GM12878 (cell line): ENCODE data around the gene RIMBP2. TPM values are rescaled to one million over a fixed set of nuclear protein-coding genes. Genes with fewer than 3 reads are reported as not detected.

ENCODE experiments used
- ATAC-seq: fragments of 200-7000 bp; cut with Tn5 transposase; 3 replicates; pipeline ENCODE4 v1.9.1; 2020; ENCODE audit warnings: mild to moderate bottlenecking, moderate library complexity
- BruUV-seq: library from RNA; stranded (reverse); fragments of 400-500 nt; replicated peaks from 2 replicates; lab custom pipeline; 2021; lab: Mats Ljungman, UMichigan
- CTCF ChIA-PET: fragments of 300-600 bp; sonication (Branson Sonifier 250); formaldehyde crosslinking; extraction: SDS; loops from one replicate; lab custom pipeline; 2021; ENCODE audit warnings: inconsistent platforms; lab: Yijun Ruan, JAX
- POLR2A ChIA-PET: fragments of 350-600 bp; formaldehyde crosslinking; extraction: SDS; loops from one replicate; lab custom pipeline; 2021; ENCODE audit warnings: inconsistent platforms; lab: Charles Lee
- RAD21 ChIA-PET: fragments of 300-600 bp; sonication (Branson Sonifier 250); formaldehyde crosslinking; loops from one replicate; lab custom pipeline; 2023; ENCODE audit warnings: antibody characterized with exemption; ENCODE audit not compliant: unreplicated experiment; lab: Charles Lee
- SMC1A ChIA-PET: fragments of 300-600 bp; sonication (Branson Sonifier 250); formaldehyde crosslinking; loops from one replicate; lab custom pipeline; 2023; ENCODE audit not compliant: unreplicated experiment, uncharacterized antibody; lab: Charles Lee
- DNase-seq: peaks from one replicate; pipeline ENCODE4 v3.0.0-alpha.2; 2011; ENCODE audit warnings: low read depth, low spot score
- FAIRE-seq: peaks from 3 replicates; lab custom pipeline; 2011; peaks lifted over from hg19 to GRCh38; lab: Jason Lieb, UNC
- H2AFZ ChIP-seq: 2 replicates; pipeline ENCODE4 v1.6.0; 2011; ENCODE audit warnings: low read depth, low read length, control low read depth; ENCODE audit not compliant: control insufficient read depth
- H3K27ac ChIP-seq: 2 replicates; pipeline ENCODE4 v1.5.1; 2011; ENCODE audit warnings: control low read depth; ENCODE audit not compliant: control insufficient read depth, insufficient read depth
- H3K27me3 ChIP-seq, 2 experiments: replicated peaks in 1 of 2; 2 replicates each; pipeline versions ENCODE4 v1.6.0 to v1.6.1; 2011; ENCODE audit warnings: low read length in 1 of 2; ENCODE audit not compliant: control insufficient read depth in 2 of 2, insufficient read depth in 2 of 2
- H3K36me3 ChIP-seq, 2 experiments: 2 replicates each; pipeline ENCODE4 v1.5.1; 2011; ENCODE audit warnings: low read length in 1 of 2; ENCODE audit not compliant: control insufficient read depth in 2 of 2, insufficient read depth in 2 of 2
- H3K4me1 ChIP-seq: 2 replicates; pipeline ENCODE4 v1.6.1; 2011; ENCODE audit warnings: mild to moderate bottlenecking, low read length, moderate library complexity, mixed read lengths; ENCODE audit not compliant: control insufficient read depth, insufficient read depth
- H3K4me2 ChIP-seq: 2 replicates; pipeline ENCODE4 v1.6.0; 2011; ENCODE audit warnings: control low read depth; ENCODE audit not compliant: control insufficient read depth, insufficient read depth
- H3K4me3 ChIP-seq: fragments of 200-600 bp; sonication (generic); 2 replicates; pipeline ENCODE4 v1.5.1; 2016
- H3K79me2 ChIP-seq: 2 replicates; pipeline ENCODE4 v1.6.0; 2011; ENCODE audit warnings: low read length; ENCODE audit not compliant: control insufficient read depth, insufficient read depth
- H3K9ac ChIP-seq: 2 replicates; pipeline ENCODE4 v1.8.0; 2011; ENCODE audit warnings: low read length, control low read depth, mixed read lengths; ENCODE audit not compliant: control insufficient read depth, insufficient read depth
- H3K9me3 ChIP-seq: replicated peaks from 3 replicates; pipeline ENCODE4 v1.5.1; 2011; ENCODE audit warnings: mild to moderate bottlenecking, low read length; ENCODE audit not compliant: control insufficient read depth, insufficient read depth
- H4K20me1 ChIP-seq: 2 replicates; pipeline ENCODE4 v1.6.0; 2011; ENCODE audit not compliant: control insufficient read depth, insufficient read depth
- JUND ChIP-seq: IDR thresholded peaks from 2 replicates; pipeline ENCODE4 v1.6.1; 2012; ENCODE audit warnings: low read depth, mild to moderate bottlenecking, low read length, improper control_type of control experiment, moderate library complexity
- MTA2 ChIP-seq: fragments of 450-650 bp; IDR thresholded peaks from 2 replicates; pipeline ENCODE4 v1.6.1; 2016; ENCODE audit warnings: low read depth, mild to moderate bottlenecking, moderate library complexity
- MYC ChIP-seq: IDR thresholded peaks from 2 replicates; pipeline ENCODE4 v1.6.1; 2011; ENCODE audit warnings: mild to moderate bottlenecking, low read length, moderate library complexity, inconsistent platforms; ENCODE audit not compliant: insufficient read depth, insufficient replicate concordance, insufficient read length, severe bottlenecking
- NRF1 ChIP-seq: conservative IDR thresholded peaks from 2 replicates; pipeline ENCODE4 v1.6.1; 2011; ENCODE audit warnings: mild to moderate bottlenecking, low read depth, low read length, improper control_type of control experiment
- RB1 ChIP-seq: fragments of 450-650 bp; formaldehyde crosslinking; IDR thresholded peaks from 2 replicates; pipeline ENCODE4 v1.6.1; 2017; ENCODE audit warnings: mild to moderate bottlenecking, borderline replicate concordance
- RELA ChIP-seq: fragments of 450-650 bp; IDR thresholded peaks from 2 replicates; pipeline ENCODE4 v1.8.0; 2014; ENCODE audit warnings: borderline replicate concordance; ENCODE audit not compliant: partially characterized antibody
- SREBF1 ChIP-seq: IDR thresholded peaks from 2 replicates; pipeline ENCODE4 v1.6.1; 2012; ENCODE audit warnings: mild to moderate bottlenecking, low read length
- SRF ChIP-seq, 2 experiments: IDR thresholded peaks; 2 replicates each; pipeline ENCODE4 v1.6.1; 2011; ENCODE audit warnings: low read depth in 2 of 2, low read length in 2 of 2, mild to moderate bottlenecking in 1 of 2, moderate library complexity in 1 of 2
- TCF3 ChIP-seq: IDR thresholded peaks from 2 replicates; pipeline ENCODE4 v1.6.1; 2012; ENCODE audit warnings: low read depth, mild to moderate bottlenecking, low read length, borderline replicate concordance; ENCODE audit not compliant: insufficient read depth
- WGBS: methylation state at CpG from one replicate; pipeline ENCODE4 v1.1.6; 2016; ENCODE audit warnings: low lambda C conversion rate; ENCODE audit not compliant: insufficient replicate concordance, insufficient coverage; ENCODE audit errors: missing lambda C conversion rate; 5-methylcytosine and 5-hydroxymethylcytosine counted together
- in situ Hi-C: fragments of 300-500 bp; cut with MboI; formaldehyde crosslinking; loops from 9 replicates; pipeline ENCODE4 v1.14.3; 2018; ENCODE audit warnings: mixed read lengths
- intact Hi-C: fragments of 100-400 bp; cut with micrococcal nuclease; formaldehyde crosslinking; loops from one replicate; pipeline ENCODE4 v1.14.2; 2022; ENCODE audit not compliant: unreplicated experiment
- polyA plus RNA-seq, 11 experiments: library from polyadenylated mRNA; depleted of rRNA in 4 of 11; unstranded in 6 of 11; stranded (reverse) in 5 of 11; fragments of >200 nt; fragmentation: Nextera tagmentation in 4 of 11; fragmentation: Illumina TruSeq in 1 of 11; extraction: Ambion mirVana in 4 of 11; extraction: Trizol in 1 of 11; gene quantifications; 1 replicate in 1 of 11; 2 replicates in 10 of 11; pipeline versions ENCODE4 v1.2.1 to v1.2.3, GENCODE V29; 2011 to 2016; ENCODE audit warnings: inconsistent platforms in 2 of 11, missing spikeins in 2 of 11, low read depth in 1 of 11
- total RNA-seq, 4 experiments: library from RNA; depleted of rRNA in 3 of 4; stranded (reverse); fragments of >200 nt in 3 of 4; fragmentation: Illumina TruSeq in 1 of 4; extraction: Trizol in 1 of 4; gene quantifications; 2 replicates each; pipeline versions ENCODE4 v1.2.1 to v1.2.3, GENCODE V29; 2013 to 2021
- TF ChIP-seq, protein P1 (sequence below): IDR thresholded peaks from 2 replicates; pipeline ENCODE4 v1.6.1; 2011; ENCODE audit warnings: low read depth, mild to moderate bottlenecking, low read length, moderate library complexity, borderline replicate concordance; ENCODE audit errors: extremely low read depth
- TF ChIP-seq, protein P2 (sequence below), 3 experiments: IDR thresholded peaks in 2 of 3; conservative IDR thresholded peaks in 1 of 3; 2 replicates each; pipeline ENCODE4 v1.5.1; 2011; ENCODE audit warnings: low read depth in 3 of 3, low read length in 3 of 3, mild to moderate bottlenecking in 3 of 3, control low read depth in 2 of 3, moderate library complexity in 2 of 3, inconsistent platforms in 1 of 3, mixed read lengths in 1 of 3; ENCODE audit not compliant: control insufficient read depth in 2 of 3, insufficient read depth in 1 of 3; ENCODE audit errors: extremely low read depth in 1 of 3
- TF ChIP-seq, protein P3 (sequence below): fragments of 150-350 bp; IDR thresholded peaks from 2 replicates; pipeline ENCODE4 v1.6.1; 2016; ENCODE audit warnings: low read depth, low read length
- TF ChIP-seq, protein P4 (sequence below): fragments of 450-650 bp; IDR thresholded peaks from 2 replicates; pipeline ENCODE4 v1.6.1; 2017; ENCODE audit warnings: mild to moderate bottlenecking, moderate library complexity

RIMBP2 gene
- total and polyA plus RNA-seq, 10 of the 15 experiments (the other 5 are each of a cell fraction or from before 2014, with no cell fraction given) = 0.04 to 2.9 (median 0.07) TPM; not detected in 1

DNA sequence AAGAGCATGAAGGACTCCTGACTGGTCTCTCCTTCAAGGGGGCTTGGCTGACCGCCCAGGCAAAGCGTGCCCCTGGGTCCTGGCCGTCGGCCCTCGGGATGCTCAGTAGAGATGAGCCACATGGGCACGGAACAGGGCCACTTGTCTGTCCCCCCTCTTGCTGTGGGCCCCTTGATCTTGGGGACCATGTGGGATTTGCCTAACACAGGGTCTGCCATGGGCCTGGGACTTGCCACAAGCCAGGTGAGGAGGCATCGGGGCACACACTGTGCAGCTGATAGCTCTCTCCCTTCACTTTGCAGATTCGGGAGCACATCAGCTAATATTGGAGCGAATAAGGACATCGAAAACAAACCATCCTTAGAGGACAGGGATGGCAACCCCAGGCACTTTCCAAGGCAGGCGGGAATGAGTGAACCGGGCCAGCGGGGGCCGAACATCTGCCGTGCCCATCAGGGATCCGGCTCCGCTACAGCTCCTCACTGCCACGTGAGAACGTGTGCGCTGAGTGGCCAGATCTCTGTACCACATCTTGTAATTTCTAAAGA lies 290.3 kb downstream of the RIMBP2 start:
- no peak overlapping the region for H2AFZ ChIP-seq
- CTCF ChIA-PET = interaction anchor here (0.6 kb wide), 1 partner anchor 322 kb away, joined by 3 read pairs; no protein-coding TSS in a partner anchor
- RAD21 ChIA-PET = no interaction called here
- H3K9ac ChIP-seq = no peak overlapping the region
- no peaks in the 10 kb centered on the region; the same call in 2 of the 3 replicates for H3K9me3 ChIP-seq
- no peaks in the 10 kb centered on the region for H4K20me1 ChIP-seq
- DNase-seq (no peak), FAIRE-seq (no peak), ATAC-seq (no peak)
- no peaks in the 10 kb centered on the region for H3K36me3 ChIP-seq
- H3K4me3 ChIP-seq = no peak overlapping the region
- 61% methylated on average over 20 of the region's 20 CpGs for WGBS
- SMC1A ChIA-PET = interaction anchor here (0.8 kb wide), 1 partner anchor 16 kb away, joined by 3 read pairs; no protein-coding TSS in a partner anchor
- no peaks in the 10 kb centered on the region for H3K79me2 ChIP-seq
- no TSS peak for BruUV-seq
- no peak overlapping the region for H3K27ac ChIP-seq
- TF ChIP-seq SREBF1 (no peak), MTA2 (no peak), TCF3 (no peak), RB1 (no peak), RELA (no peak), SRF (IDR thresholded peaks at IDR 0.05; ENCODE audit: low read depth in 2 of 2, low read length in 2 of 2) (no peak), JUND (no peak), NRF1 (no peak), MYC (no peak)
- TF ChIP-seq, protein P1, sequence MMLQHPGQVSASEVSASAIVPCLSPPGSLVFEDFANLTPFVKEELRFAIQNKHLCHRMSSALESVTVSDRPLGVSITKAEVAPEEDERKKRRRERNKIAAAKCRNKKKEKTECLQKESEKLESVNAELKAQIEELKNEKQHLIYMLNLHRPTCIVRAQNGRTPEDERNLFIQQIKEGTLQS = no peak
- TF ChIP-seq, protein P2, sequence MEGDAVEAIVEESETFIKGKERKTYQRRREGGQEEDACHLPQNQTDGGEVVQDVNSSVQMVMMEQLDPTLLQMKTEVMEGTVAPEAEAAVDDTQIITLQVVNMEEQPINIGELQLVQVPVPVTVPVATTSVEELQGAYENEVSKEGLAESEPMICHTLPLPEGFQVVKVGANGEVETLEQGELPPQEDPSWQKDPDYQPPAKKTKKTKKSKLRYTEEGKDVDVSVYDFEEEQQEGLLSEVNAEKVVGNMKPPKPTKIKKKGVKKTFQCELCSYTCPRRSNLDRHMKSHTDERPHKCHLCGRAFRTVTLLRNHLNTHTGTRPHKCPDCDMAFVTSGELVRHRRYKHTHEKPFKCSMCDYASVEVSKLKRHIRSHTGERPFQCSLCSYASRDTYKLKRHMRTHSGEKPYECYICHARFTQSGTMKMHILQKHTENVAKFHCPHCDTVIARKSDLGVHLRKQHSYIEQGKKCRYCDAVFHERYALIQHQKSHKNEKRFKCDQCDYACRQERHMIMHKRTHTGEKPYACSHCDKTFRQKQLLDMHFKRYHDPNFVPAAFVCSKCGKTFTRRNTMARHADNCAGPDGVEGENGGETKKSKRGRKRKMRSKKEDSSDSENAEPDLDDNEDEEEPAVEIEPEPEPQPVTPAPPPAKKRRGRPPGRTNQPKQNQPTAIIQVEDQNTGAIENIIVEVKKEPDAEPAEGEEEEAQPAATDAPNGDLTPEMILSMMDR (IDR thresholded peaks at IDR 0.05 in 2 of 3, conservative IDR thresholded peaks at IDR 0.05 in 1 of 3; ENCODE audit: control insufficient read depth in 2 of 3, extremely low read depth in 1 of 3, insufficient read depth in 1 of 3, low read depth in 3 of 3, low read length in 3 of 3) = no peak
- TF ChIP-seq, protein P3, sequence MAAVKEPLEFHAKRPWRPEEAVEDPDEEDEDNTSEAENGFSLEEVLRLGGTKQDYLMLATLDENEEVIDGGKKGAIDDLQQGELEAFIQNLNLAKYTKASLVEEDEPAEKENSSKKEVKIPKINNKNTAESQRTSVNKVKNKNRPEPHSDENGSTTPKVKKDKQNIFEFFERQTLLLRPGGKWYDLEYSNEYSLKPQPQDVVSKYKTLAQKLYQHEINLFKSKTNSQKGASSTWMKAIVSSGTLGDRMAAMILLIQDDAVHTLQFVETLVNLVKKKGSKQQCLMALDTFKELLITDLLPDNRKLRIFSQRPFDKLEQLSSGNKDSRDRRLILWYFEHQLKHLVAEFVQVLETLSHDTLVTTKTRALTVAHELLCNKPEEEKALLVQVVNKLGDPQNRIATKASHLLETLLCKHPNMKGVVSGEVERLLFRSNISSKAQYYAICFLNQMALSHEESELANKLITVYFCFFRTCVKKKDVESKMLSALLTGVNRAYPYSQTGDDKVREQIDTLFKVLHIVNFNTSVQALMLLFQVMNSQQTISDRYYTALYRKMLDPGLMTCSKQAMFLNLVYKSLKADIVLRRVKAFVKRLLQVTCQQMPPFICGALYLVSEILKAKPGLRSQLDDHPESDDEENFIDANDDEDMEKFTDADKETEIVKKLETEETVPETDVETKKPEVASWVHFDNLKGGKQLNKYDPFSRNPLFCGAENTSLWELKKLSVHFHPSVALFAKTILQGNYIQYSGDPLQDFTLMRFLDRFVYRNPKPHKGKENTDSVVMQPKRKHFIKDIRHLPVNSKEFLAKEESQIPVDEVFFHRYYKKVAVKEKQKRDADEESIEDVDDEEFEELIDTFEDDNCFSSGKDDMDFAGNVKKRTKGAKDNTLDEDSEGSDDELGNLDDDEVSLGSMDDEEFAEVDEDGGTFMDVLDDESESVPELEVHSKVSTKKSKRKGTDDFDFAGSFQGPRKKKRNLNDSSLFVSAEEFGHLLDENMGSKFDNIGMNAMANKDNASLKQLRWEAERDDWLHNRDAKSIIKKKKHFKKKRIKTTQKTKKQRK = no peak
- TF ChIP-seq, protein P4, sequence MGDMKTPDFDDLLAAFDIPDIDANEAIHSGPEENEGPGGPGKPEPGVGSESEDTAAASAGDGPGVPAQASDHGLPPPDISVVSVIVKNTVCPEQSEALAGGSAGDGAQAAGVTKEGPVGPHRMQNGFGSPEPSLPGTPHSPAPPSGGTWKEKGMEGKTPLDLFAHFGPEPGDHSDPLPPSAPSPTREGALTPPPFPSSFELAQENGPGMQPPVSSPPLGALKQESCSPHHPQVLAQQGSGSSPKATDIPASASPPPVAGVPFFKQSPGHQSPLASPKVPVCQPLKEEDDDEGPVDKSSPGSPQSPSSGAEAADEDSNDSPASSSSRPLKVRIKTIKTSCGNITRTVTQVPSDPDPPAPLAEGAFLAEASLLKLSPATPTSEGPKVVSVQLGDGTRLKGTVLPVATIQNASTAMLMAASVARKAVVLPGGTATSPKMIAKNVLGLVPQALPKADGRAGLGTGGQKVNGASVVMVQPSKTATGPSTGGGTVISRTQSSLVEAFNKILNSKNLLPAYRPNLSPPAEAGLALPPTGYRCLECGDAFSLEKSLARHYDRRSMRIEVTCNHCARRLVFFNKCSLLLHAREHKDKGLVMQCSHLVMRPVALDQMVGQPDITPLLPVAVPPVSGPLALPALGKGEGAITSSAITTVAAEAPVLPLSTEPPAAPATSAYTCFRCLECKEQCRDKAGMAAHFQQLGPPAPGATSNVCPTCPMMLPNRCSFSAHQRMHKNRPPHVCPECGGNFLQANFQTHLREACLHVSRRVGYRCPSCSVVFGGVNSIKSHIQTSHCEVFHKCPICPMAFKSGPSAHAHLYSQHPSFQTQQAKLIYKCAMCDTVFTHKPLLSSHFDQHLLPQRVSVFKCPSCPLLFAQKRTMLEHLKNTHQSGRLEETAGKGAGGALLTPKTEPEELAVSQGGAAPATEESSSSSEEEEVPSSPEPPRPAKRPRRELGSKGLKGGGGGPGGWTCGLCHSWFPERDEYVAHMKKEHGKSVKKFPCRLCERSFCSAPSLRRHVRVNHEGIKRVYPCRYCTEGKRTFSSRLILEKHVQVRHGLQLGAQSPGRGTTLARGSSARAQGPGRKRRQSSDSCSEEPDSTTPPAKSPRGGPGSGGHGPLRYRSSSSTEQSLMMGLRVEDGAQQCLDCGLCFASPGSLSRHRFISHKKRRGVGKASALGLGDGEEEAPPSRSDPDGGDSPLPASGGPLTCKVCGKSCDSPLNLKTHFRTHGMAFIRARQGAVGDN = no peak
- no peaks in the 10 kb centered on the region for H3K27me3 ChIP-seq
- no peaks in the 10 kb centered on the region for H3K4me1 ChIP-seq
- intact Hi-C loops = no loop called here
- in situ Hi-C loops = no loop called here
- POLR2A ChIA-PET = no interaction called here
- no peak overlapping the region for H3K4me2 ChIP-seq
